CD14-positive monocyte (primary cell): Measurements from ENCODE around the gene LIMS2. TPM values are rescaled to one million over a fixed set of nuclear protein-coding genes. Genes with fewer than 3 reads are reported as not detected.

Source experiments
- DNase-seq, 3 donors: peaks; one replicate each; pipeline ENCODE4 v3.0.0-alpha.2; 2011 to 2022
- H2AFZ ChIP-seq: 2 replicates; pipeline ENCODE4 v1.6.0; 2012; ENCODE audit warnings: mild to moderate bottlenecking, low read depth, low read length, inconsistent platforms; ENCODE audit not compliant: insufficient read depth, poor library complexity, severe bottlenecking
- H3K27ac ChIP-seq, 2 donors: 1 replicate in 1 of 2; 2 replicates in 1 of 2; pipeline ENCODE4 v1.5.1; 2012 to 2013; ENCODE audit warnings: low read length in 2 of 2, control low read depth in 1 of 2, inconsistent platforms in 1 of 2, low read depth in 1 of 2, mild to moderate bottlenecking in 1 of 2
- H3K27me3 ChIP-seq, 2 donors: one replicate each; pipeline versions ENCODE4 v1.6.0 to v1.6.1; 2011 to 2013; ENCODE audit warnings: low read length in 2 of 2; ENCODE audit not compliant: control insufficient read depth in 2 of 2, insufficient read depth in 2 of 2
- H3K36me3 ChIP-seq, 2 donors: replicated peaks in 1 of 2; 1 replicate in 1 of 2; 2 replicates in 1 of 2; pipeline versions ENCODE4 v1.5.1 to v1.6.1; 2012 to 2013; ENCODE audit warnings: low read length in 2 of 2, control low read depth in 1 of 2, inconsistent platforms in 1 of 2, mild to moderate bottlenecking in 1 of 2; ENCODE audit not compliant: insufficient read depth in 2 of 2, control insufficient read depth in 1 of 2
- H3K4me1 ChIP-seq, 2 donors: 1 replicate in 1 of 2; 2 replicates in 1 of 2; pipeline versions ENCODE4 v1.5.1 to v1.6.1; 2012 to 2013; ENCODE audit warnings: low read length in 2 of 2, control low read depth in 1 of 2, inconsistent platforms in 1 of 2, mild to moderate bottlenecking in 1 of 2, moderate library complexity in 1 of 2; ENCODE audit not compliant: insufficient read depth in 2 of 2, control insufficient read depth in 1 of 2
- H3K4me2 ChIP-seq: replicated peaks from 2 replicates; pipeline ENCODE3; 2012; ENCODE audit warnings: low read length, moderate library complexity, mild to moderate bottlenecking; ENCODE audit not compliant: poor library complexity, severe bottlenecking; ENCODE audit errors: extremely low read depth
- H3K4me3 ChIP-seq, 3 experiments: fragments of 200-600 bp in 1 of 3; sonication (generic) in 1 of 3; replicated peaks in 1 of 3; 1 replicate in 2 of 3; 2 replicates in 1 of 3; pipeline ENCODE4 v1.5.1; 2011 to 2013; ENCODE audit warnings: low read length in 3 of 3, mild to moderate bottlenecking in 3 of 3, control low read depth in 2 of 3, low read depth in 2 of 3, inconsistent platforms in 1 of 3, moderate library complexity in 1 of 3
- H3K79me2 ChIP-seq: 2 replicates; pipeline ENCODE4 v1.6.0; 2012; ENCODE audit warnings: mild to moderate bottlenecking, control low read depth, inconsistent platforms, low read length, moderate library complexity; ENCODE audit not compliant: insufficient read depth
- H3K9ac ChIP-seq: 2 replicates; pipeline ENCODE4 v1.6.0; 2017; ENCODE audit warnings: low read length, mild to moderate bottlenecking; ENCODE audit not compliant: insufficient read depth, poor library complexity, severe bottlenecking
- H3K9me3 ChIP-seq, 2 donors: replicated peaks in 1 of 2; 1 replicate in 1 of 2; 2 replicates in 1 of 2; pipeline versions ENCODE4 v1.5.1 to v1.6.1; 2012 to 2013; ENCODE audit warnings: low read length in 2 of 2, control low read depth in 1 of 2; ENCODE audit not compliant: control insufficient read depth in 1 of 2, insufficient read depth in 1 of 2
- H4K20me1 ChIP-seq: 2 replicates; pipeline ENCODE4 v1.6.0; 2012; ENCODE audit warnings: mild to moderate bottlenecking, low read length, control low read depth, moderate library complexity; ENCODE audit not compliant: insufficient read depth
- H3K27ac Mint-ChIP-seq, 7 donors: one replicate each; pipeline ENCODE4 v1.8.0; 2020; ENCODE audit warnings: mild to moderate bottlenecking in 7 of 7, mixed read lengths in 7 of 7, moderate library complexity in 6 of 7, inconsistent platforms in 2 of 7
- H3K27me3 Mint-ChIP-seq, 3 donors: one replicate each; pipeline ENCODE4 v1.8.0; 2021 to 2022; ENCODE audit warnings: low read depth in 3 of 3, mild to moderate bottlenecking in 3 of 3, mixed read lengths in 3 of 3, moderate library complexity in 3 of 3, inconsistent platforms in 1 of 3
- H3K36me3 Mint-ChIP-seq, 2 donors: one replicate each; pipeline ENCODE4 v1.8.0; 2020; ENCODE audit warnings: mixed read lengths in 2 of 2, inconsistent platforms in 1 of 2, mild to moderate bottlenecking in 1 of 2
- H3K4me1 Mint-ChIP-seq: one replicate; pipeline ENCODE4 v1.8.0; 2020; ENCODE audit warnings: mild to moderate bottlenecking, mixed read lengths
- H3K4me3 Mint-ChIP-seq, 2 donors: one replicate each; pipeline ENCODE4 v1.8.0; 2020; ENCODE audit warnings: mild to moderate bottlenecking in 2 of 2, mixed read lengths in 2 of 2, moderate library complexity in 1 of 2
- H3K9me3 Mint-ChIP-seq, 7 donors: one replicate each; pipeline ENCODE4 v1.8.0; 2020 to 2022; ENCODE audit warnings: mixed read lengths in 7 of 7, mild to moderate bottlenecking in 6 of 7, moderate library complexity in 6 of 7, inconsistent platforms in 2 of 7
- WGBS: methylation state at CpG from one replicate; pipeline ENCODE4 v1.1.5; 2013; ENCODE audit warnings: missing lambda C conversion rate; ENCODE audit not compliant: insufficient coverage; 5-methylcytosine and 5-hydroxymethylcytosine counted together
- intact Hi-C, 2 donors: fragments of 100-400 bp; cut with micrococcal nuclease; formaldehyde crosslinking; loops; one replicate each; pipeline versions ENCODE4 v1.15.0 to v1.15.1; 2023
- polyA plus RNA-seq, 3 donors: library from polyadenylated mRNA; depleted of rRNA in 1 of 3; unstranded in 2 of 3; stranded (reverse) in 1 of 3; fragments of 300-500 nt in 2 of 3; fragments of >200 nt in 1 of 3; fragmentation: Illumina TruSeq in 2 of 3; gene quantifications; 1 replicate in 2 of 3; 2 replicates in 1 of 3; pipeline ENCODE4 v1.2.3, GENCODE V29; 2012 to 2021
- TF ChIP-seq, protein P1 (sequence below): fragments of 200-600 bp; IDR thresholded peaks from one replicate; pipeline ENCODE4 v1.8.0; 2022; ENCODE audit warnings: antibody characterized with exemption, mild to moderate bottlenecking

LIMS2 gene
- polyA plus RNA-seq, 3 donors = 0.13 to 1.3 (median 0.23) TPM

DNA sequence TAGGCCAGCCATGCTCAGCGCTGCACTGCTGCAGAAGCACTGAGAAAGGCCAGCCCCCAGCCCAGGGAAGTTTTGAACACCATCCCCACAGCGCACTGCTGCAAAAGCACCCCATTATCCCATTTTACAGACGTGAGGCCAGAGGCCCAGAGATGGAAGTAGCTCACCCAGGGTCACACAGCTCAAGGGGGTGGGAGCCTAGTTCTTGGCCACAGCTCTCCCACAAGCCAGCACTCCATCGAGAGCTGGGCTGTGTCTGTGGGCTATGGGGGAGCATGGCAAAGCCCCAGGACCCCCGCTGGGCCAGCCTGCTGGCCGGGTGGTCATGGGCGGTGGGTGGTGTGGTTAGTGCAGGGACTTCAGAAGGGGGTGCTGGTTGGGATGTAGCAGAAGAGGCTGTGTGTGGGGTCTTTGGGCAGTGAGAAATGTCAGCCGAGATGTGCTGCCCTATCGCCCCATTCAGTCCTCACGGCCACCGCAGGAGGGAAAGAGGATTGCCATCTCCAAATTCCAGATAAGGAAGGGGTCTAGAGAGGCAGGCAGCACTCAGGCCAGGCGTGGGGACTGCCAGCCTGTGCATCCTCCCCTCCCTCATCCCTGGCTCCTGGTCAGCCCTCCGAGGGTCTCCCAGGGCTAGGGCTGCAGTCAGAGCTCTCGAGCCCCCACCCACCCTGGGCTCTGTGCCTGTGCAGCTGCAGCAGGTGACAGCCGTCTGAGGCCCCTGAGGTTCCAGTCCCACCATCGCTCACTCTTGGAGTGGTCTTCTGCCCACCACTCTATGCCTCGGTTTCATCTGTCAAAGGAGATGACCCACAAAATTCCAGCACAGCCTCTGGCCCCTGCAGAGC, 46.3 kb downstream of the LIMS2 start:
- no peaks in the 10 kb centered on the region for H3K27me3 ChIP-seq
- H3K27ac ChIP-seq = peak overlapping the region in 1 of 2 donors; percentile 86
- DNase-seq = no peak
- Mint-ChIP-seq H3K4me3 (no peak overlapping the region), H3K27me3 (peaks cover 0 to 11% (median 3%) of the 10 kb centered on the region in 3 donors), H3K36me3 (no peaks in the 10 kb centered on the region), H3K4me1 (peaks cover 44% of the 10 kb centered on the region), H3K9me3 (no peaks in the 10 kb centered on the region), H3K27ac (peak overlapping the region in 2 of 7 donors; percentile 64 to 71)
- WGBS = 97% methylated on average over 15 of the region's 17 CpGs
- no peaks in the 10 kb centered on the region for H3K36me3 ChIP-seq
- intact Hi-C loops = no loop called here
- H3K79me2 ChIP-seq = no peaks in the 10 kb centered on the region
- no peak overlapping the region for H3K4me2 ChIP-seq
- H4K20me1 ChIP-seq = no peaks in the 10 kb centered on the region
- peak overlapping the region; percentile 35 for H3K9ac ChIP-seq
- no peak overlapping the region for H2AFZ ChIP-seq
- H3K9me3 ChIP-seq = no peaks in the 10 kb centered on the region
- TF ChIP-seq, protein P1, sequence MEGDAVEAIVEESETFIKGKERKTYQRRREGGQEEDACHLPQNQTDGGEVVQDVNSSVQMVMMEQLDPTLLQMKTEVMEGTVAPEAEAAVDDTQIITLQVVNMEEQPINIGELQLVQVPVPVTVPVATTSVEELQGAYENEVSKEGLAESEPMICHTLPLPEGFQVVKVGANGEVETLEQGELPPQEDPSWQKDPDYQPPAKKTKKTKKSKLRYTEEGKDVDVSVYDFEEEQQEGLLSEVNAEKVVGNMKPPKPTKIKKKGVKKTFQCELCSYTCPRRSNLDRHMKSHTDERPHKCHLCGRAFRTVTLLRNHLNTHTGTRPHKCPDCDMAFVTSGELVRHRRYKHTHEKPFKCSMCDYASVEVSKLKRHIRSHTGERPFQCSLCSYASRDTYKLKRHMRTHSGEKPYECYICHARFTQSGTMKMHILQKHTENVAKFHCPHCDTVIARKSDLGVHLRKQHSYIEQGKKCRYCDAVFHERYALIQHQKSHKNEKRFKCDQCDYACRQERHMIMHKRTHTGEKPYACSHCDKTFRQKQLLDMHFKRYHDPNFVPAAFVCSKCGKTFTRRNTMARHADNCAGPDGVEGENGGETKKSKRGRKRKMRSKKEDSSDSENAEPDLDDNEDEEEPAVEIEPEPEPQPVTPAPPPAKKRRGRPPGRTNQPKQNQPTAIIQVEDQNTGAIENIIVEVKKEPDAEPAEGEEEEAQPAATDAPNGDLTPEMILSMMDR = no peak
- no peak overlapping the region for H3K4me3 ChIP-seq
- peaks cover 49 to 50% of the 10 kb centered on the region in 2 donors for H3K4me1 ChIP-seq

DNA sequence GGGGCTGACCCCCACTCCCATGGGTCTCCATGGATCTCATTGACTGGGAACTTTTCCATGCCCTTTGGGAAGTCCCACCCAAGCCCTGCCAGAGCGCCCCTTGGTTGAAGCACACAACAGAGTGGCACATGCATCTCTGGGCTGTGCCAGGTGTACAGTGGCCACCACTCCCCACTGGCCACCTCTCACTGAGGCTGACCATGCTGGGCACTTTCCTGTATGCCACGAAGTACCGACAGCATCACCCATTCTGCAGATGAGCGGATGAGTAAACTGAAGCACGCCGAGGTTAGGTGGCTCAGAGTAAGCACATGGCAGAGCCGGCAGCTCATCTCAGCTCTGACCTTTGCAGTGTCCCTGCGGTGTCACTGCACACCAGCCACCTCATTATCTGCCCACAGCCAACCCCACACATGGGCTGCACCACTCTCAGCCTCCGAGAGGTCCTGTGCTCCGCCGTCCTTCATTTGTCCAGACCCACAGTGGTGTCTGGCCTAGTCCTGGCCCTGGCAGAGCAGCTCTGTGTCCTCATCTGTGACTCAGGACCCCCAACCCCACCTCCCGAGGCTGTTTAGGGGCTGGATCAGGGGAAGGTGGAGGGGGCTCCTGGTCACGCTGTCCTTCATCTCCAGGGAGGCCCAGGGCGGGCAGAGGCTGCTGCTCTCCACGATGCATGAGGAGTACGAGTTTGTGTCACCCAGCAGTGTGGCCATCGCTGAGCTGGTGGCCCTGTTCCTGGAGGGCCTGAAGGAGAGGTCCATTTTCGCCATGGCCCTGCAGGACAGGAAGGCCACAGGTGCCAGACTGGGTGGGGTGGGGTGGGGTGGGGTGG, 47.4 kb downstream of the LIMS2 start:
- Histone ChIP-seq H3K4me1 (peaks cover 38 to 40% of the 10 kb centered on the region in 2 donors), H2AFZ (no peak overlapping the region), H3K27ac (no peak overlapping the region), H3K9ac (no peak overlapping the region), H3K36me3 (no peaks in the 10 kb centered on the region), H3K79me2 (no peaks in the 10 kb centered on the region), H3K4me2 (no peak overlapping the region), H3K27me3 (no peaks in the 10 kb centered on the region), H4K20me1 (no peaks in the 10 kb centered on the region), H3K9me3 (no peaks in the 10 kb centered on the region), H3K4me3 (no peak overlapping the region)
- TF ChIP-seq, protein P1 = no peak
- no peak for DNase-seq
- Mint-ChIP-seq H3K4me1 (peaks cover 34% of the 10 kb centered on the region), H3K4me3 (no peak overlapping the region), H3K27me3 (peaks cover 0 to 14% (median 4%) of the 10 kb centered on the region in 3 donors), H3K9me3 (no peaks in the 10 kb centered on the region), H3K36me3 (no peaks in the 10 kb centered on the region), H3K27ac (no peak overlapping the region)
- intact Hi-C loops = no loop called here
- 98% methylated on average over 13 of the region's 18 CpGs for WGBS
